Activated naive CD4-positive, alpha-beta T cell (primary cell): ENCODE results near the gene ATP1B3.
A peak's percentile ranks its signal among the peaks of the same experiment; 100 is the strongest.
"Not testable (repeated sequence)": the region's sequence is repeated elsewhere in the genome, so short reads cannot be mapped to it uniquely, and the experiment has no call there.

Experiments used
- DNase-seq, 4 experiments: peaks; one replicate each; lab custom pipeline; 2025; lab: John Stamatoyannopoulos, UW

ATP1B3 gene

GRCh38 chr3:141905129-141905528 lies 28.7 kb downstream of the ATP1B3 start:
- no peak for DNase-seq

DNA sequence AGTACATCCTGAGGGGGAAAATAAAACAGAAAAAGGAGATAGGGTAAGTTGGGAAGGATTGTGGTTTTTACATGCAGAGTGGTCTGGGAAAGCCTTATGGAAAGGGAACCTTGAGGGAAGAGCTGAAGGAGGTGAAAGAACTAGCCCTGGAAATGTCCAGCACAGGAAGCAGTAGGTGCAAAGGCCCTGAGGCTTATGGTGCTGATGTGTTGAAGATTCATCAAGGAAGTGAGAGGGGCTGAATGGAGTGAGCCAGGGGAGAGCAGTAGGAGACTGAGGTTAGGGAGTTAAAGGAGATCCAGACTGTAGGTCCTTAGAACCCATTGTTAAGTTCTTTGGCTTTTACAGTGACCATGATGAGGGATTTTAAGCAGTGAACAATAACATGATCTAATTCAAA lies 33.0 kb downstream of the ATP1B3 start:
- DNase-seq: no peak

GRCh38 chr3:141909986-141910385 lies 33.5 kb downstream of the ATP1B3 start:
- DNase-seq: not testable (repeated sequence)

- peak in 1 of 4 experiments; percentile 15 for DNase-seq
Measured at GRCh38 chr3:141913150-141913811, 36.8 kb downstream of the ATP1B3 start.

GRCh38 chr3:141914311-141914710 lies 37.9 kb downstream of the ATP1B3 start:
- DNase-seq: no peak

GRCh38 chr3:141915016-141915415 lies 38.6 kb downstream of the ATP1B3 start:
- no peak for DNase-seq

DNA sequence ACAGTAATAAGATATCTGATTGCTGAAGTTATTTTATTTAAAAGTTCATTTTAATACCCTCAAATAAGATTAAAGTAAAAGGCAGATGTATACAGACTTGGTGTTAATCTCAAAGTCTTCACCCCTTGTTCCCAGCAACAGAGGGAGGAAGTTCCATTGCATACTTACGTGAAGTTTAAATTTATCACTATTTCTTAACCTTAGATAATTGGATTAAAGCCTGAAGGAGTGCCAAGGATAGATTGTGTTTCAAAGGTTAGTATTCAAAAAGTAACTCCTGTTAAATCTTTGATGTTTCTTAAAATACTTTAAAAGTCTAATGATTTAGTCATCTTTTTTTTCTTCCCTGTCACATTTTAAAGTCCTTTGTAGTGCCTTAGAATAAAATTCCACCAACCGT lies 39.3 kb downstream of the ATP1B3 start:
- DNase-seq: no peak

DNA sequence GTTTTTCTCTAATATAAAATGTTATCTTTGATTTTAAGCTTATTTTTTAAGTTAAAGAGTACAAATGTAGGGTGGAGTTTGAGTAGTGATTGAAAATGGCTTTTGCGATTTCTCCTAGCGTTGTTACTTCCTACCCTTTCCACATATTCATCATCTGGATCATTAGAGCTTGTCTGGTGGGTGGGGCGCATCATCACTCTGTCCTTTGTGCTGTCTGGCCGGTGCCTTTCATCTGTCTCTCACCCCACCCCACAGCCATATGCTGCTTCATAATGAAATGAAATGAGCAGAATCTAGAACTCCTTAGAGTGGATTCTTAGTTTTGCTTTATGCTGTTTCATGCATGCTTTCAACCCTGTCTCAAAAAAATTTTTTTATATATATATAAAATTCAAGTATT lies 44.3 kb downstream of the ATP1B3 start:
- no peak for DNase-seq

DNA sequence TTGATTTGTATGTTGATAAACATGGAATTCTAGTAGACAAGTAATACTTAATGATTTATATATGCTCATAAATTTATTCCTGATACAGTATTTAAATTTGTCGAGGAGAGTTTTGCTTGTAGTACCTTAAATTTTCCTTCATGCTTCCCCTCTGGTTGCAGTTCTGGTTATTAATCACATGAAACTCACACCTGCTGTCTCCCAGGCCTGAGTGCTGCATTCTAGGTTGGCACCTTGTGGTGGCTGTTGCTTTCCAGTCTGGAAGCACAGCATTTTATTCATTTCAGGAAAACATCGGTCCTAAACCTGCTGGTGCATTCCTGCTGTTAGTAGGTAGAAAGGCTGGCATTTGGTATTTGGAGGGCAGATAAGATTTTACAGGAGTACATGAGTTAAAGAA lies 44.9 kb downstream of the ATP1B3 start:
- no peak for DNase-seq

DNA sequence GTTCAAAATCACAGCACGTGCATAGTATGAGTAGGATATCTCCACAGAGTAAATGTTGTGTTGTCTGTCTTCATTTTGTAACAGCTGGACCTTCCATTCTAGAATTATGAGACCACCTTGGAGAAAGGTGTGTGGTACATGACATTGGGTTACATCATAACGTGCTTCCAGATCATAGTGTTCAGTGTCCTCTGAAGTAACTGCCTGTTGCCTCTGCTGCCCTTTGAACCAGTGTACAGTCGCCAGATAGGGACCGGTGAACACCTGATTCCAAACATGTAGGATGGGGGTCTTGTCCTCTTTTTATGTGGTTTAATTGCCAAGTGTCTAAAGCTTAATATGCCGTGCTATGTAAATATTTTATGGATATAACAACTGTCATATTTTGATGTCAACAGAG lies 49.2 kb downstream of the ATP1B3 start:
- not testable (repeated sequence) for DNase-seq

GRCh38 chr3:141926929-141927328 lies 50.5 kb downstream of the ATP1B3 start:
- no peak for DNase-seq

- DNase-seq: no peak
Measured at GRCh38 chr3:141928631-141929270, 52.3 kb downstream of the ATP1B3 start.

- no peak for DNase-seq
Measured at GRCh38 chr3:141929341-141929995, 53.0 kb downstream of the ATP1B3 start.

- DNase-seq: no peak
Measured at GRCh38 chr3:141930801-141931200, 54.4 kb downstream of the ATP1B3 start.

DNA sequence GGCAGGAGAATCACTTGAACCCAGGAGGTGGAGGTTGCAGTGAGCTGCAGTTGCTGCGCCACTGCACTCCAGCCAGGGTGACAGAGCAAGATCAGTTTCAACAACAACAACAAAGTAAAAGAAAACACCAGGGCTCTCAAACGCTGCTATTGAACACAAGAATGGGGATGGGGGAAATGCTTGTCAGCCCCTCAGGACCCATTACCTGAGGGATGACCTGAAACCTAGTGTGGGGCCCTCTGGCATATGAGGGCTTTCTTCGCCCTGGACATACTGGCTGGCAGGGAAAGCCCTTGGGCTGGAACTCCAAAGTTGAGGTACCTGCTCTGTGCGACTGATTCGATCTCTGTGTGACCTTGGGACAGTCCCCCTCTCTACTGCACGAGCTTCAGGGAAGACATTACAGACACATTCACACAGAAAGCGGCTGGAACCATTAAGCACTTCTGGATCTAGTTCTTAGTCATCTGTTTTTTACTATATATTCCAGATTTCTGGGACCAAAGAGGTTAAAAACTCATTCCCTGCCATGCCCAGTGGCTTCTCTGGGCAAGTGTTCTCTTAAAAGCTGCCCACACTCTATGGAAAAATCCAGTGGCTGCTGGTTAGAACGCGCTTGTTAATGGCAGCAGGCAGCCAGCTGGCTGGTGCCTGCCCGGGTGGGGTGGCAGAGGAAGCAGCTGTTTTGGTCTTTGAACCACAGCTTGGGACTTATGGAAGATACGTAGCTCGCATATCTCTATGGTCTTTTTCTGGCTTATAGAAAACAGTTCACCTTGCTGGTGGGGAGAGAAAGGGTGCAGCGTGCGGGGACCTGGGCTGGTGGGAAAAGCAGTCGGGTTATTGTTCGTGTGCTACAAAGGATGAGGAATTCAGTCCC lies 57.2 kb downstream of the ATP1B3 start:
- no peak for DNase-seq

GRCh38 chr3:141934354-141934753 lies 57.9 kb downstream of the ATP1B3 start:
- DNase-seq: no peak

GRCh38 chr3:141938011-141938500 lies 61.6 kb downstream of the ATP1B3 start:
- no peak for DNase-seq

DNA sequence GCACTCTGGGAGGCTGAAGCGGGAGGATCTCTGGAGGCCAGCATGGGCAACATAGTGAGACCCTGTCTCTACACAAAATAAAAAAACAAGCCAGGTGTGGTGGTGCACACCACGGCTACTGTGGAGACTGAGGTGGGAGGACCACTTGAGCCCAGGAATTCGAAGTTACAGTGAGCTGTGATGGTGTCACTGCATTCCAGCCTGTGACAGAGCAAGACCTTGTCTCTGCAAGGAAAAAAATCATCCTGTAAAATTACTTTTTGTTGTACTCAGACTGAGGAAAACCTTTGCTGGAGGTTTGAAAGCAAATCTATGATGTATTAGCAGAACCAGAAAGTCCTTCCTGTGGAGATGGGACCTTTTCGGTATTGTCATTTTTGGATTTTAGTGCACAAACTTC lies 63.3 kb downstream of the ATP1B3 start:
- no peak for DNase-seq

GRCh38 chr3:141940194-141940776 lies 63.8 kb downstream of the ATP1B3 start:
- DNase-seq: no peak

- no peak for DNase-seq
Measured at GRCh38 chr3:141941093-141941492, 64.7 kb downstream of the ATP1B3 start.

GRCh38 chr3:141942006-141942405 lies 65.6 kb downstream of the ATP1B3 start:
- no peak for DNase-seq
